Transverse colon (tissue), 4 donors: ENCODE measurements around the gene ZNF791. TPM values are rescaled to one million over a fixed set of nuclear protein-coding genes. Genes with fewer than 3 reads are reported as not detected.

Experiments
- DNase-seq: peaks from one replicate; pipeline ENCODE4 v3.0.0-alpha.2; 2019
- H3K27ac ChIP-seq, 4 donors: fragments of 200-600 bp; sonication (generic); 2 replicates each; pipeline ENCODE4 v1.5.1; 2016 to 2018; ENCODE audit warnings: inconsistent platforms in 4 of 4
- H3K27me3 ChIP-seq: fragments of 200-600 bp; sonication (generic); 2 replicates; pipeline ENCODE4 v1.5.1; 2017; ENCODE audit warnings: inconsistent platforms
- H3K36me3 ChIP-seq, 4 donors: fragments of 200-600 bp; sonication (generic); 2 replicates each; pipeline ENCODE4 v1.5.1; 2017 to 2019; ENCODE audit warnings: inconsistent platforms in 4 of 4
- H3K4me1 ChIP-seq, 4 donors: fragments of 200-600 bp; sonication (generic); 2 replicates each; pipeline ENCODE4 v1.5.1; 2017 to 2020; ENCODE audit warnings: inconsistent platforms in 4 of 4
- H3K4me3 ChIP-seq, 4 donors: fragments of 200-600 bp; sonication (generic); 1 replicate in 1 of 4; 2 replicates in 3 of 4; pipeline versions ENCODE4 v1.5.1 to v1.6.1; 2017 to 2019; ENCODE audit warnings: inconsistent platforms in 4 of 4
- H3K9me3 ChIP-seq, 2 donors: fragments of 200-600 bp; sonication (generic); 2 replicates each; pipeline ENCODE4 v1.5.1; 2017 to 2019; ENCODE audit warnings: inconsistent platforms in 2 of 2
- EP300 ChIP-seq: sonication (generic); formaldehyde crosslinking; IDR thresholded peaks from one replicate; pipeline ENCODE4 v1.6.1; 2017; ENCODE audit warnings: antibody characterized with exemption, low read depth
- POLR2A ChIP-seq: fragments of 450-650 bp; IDR thresholded peaks from one replicate; pipeline ENCODE4 v1.6.1; 2016; ENCODE audit warnings: antibody characterized with exemption, mild to moderate bottlenecking, moderate library complexity
- POLR2AphosphoS5 ChIP-seq, 3 donors: sonication (generic); formaldehyde crosslinking; IDR thresholded peaks; one replicate each; pipeline ENCODE4 v1.6.1; 2016; ENCODE audit warnings: antibody characterized with exemption in 3 of 3
- WGBS, 2 donors: methylation state at CpG; one replicate each; pipeline ENCODE4 v1.1.5; 2018; ENCODE audit warnings: low coverage in 1 of 2; 5-methylcytosine and 5-hydroxymethylcytosine counted together
- in situ Hi-C, 4 donors: fragments of 200-750 bp; cut with MboI; loops; one replicate each; pipeline versions ENCODE4 v1.15.0 to v1.15.1; 2017; ENCODE audit warnings: low sequenced_read_pairs in 3 of 4, low pct_ligation_motif_present in 1 of 4, low pct_unique_long_range_greater_than_20kb in 1 of 4
- intact Hi-C: fragments of 100-400 bp; cut with DNase I; formaldehyde crosslinking; loops from one replicate; pipeline ENCODE4 v1.15.1; 2023; ENCODE audit warnings: low total_unique reads
- total RNA-seq, 4 donors: library from RNA; depleted of rRNA; stranded (reverse); fragments of >200 nt; gene quantifications; one replicate each; pipeline ENCODE4 v1.1.0, GENCODE V29; 2016
- TF ChIP-seq, protein P1 (sequence below), 5 experiments: fragments of 200-600 bp in 3 of 5; fragments of 450-650 bp in 2 of 5; sonication (generic) in 3 of 5; IDR thresholded peaks; 1 replicate in 2 of 5; 2 replicates in 3 of 5; pipeline ENCODE4 v1.5.1; 2016 to 2017; ENCODE audit warnings: antibody characterized with exemption in 5 of 5, inconsistent platforms in 3 of 5, mild to moderate bottlenecking in 2 of 5, moderate library complexity in 1 of 5

The ZNF791 gene
- total RNA-seq, 4 donors from 2014 or later = 17.5 to 83.0 (median 24.9) TPM

GRCh38 chr19:12665671-12666264, 55.0 kb downstream of the ZNF791 start:
- WGBS, 2 donors = 54% methylated on average over 12 of the region's 12 CpGs; no CpG with 5 or more reads in 1 of the 2 donors
- Histone ChIP-seq H3K36me3 (peaks cover 0 to 10% (median 2%) of the 10 kb centered on the region in 4 donors), H3K9me3 (no peaks in the 10 kb centered on the region), H3K4me1 (peaks cover 16 to 42% (median 33%) of the 10 kb centered on the region in 4 donors), H3K27ac (peak overlapping the region; percentile 78 to 87 (median 83)), H3K4me3 (peak overlapping the region; percentile 69 to 98 (median 80)), H3K27me3 (no peaks in the 10 kb centered on the region)
- TF ChIP-seq EP300 (no peak), POLR2A (no peak), POLR2AphosphoS5 (IDR thresholded peaks at IDR 0.05) (no peak)
- TF ChIP-seq, protein P1, sequence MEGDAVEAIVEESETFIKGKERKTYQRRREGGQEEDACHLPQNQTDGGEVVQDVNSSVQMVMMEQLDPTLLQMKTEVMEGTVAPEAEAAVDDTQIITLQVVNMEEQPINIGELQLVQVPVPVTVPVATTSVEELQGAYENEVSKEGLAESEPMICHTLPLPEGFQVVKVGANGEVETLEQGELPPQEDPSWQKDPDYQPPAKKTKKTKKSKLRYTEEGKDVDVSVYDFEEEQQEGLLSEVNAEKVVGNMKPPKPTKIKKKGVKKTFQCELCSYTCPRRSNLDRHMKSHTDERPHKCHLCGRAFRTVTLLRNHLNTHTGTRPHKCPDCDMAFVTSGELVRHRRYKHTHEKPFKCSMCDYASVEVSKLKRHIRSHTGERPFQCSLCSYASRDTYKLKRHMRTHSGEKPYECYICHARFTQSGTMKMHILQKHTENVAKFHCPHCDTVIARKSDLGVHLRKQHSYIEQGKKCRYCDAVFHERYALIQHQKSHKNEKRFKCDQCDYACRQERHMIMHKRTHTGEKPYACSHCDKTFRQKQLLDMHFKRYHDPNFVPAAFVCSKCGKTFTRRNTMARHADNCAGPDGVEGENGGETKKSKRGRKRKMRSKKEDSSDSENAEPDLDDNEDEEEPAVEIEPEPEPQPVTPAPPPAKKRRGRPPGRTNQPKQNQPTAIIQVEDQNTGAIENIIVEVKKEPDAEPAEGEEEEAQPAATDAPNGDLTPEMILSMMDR (IDR thresholded peaks at IDR 0.05) = no peak
- in situ Hi-C loops (no loop called here), intact Hi-C loops (no loop called here)
- DNase-seq = no peak

DNA sequence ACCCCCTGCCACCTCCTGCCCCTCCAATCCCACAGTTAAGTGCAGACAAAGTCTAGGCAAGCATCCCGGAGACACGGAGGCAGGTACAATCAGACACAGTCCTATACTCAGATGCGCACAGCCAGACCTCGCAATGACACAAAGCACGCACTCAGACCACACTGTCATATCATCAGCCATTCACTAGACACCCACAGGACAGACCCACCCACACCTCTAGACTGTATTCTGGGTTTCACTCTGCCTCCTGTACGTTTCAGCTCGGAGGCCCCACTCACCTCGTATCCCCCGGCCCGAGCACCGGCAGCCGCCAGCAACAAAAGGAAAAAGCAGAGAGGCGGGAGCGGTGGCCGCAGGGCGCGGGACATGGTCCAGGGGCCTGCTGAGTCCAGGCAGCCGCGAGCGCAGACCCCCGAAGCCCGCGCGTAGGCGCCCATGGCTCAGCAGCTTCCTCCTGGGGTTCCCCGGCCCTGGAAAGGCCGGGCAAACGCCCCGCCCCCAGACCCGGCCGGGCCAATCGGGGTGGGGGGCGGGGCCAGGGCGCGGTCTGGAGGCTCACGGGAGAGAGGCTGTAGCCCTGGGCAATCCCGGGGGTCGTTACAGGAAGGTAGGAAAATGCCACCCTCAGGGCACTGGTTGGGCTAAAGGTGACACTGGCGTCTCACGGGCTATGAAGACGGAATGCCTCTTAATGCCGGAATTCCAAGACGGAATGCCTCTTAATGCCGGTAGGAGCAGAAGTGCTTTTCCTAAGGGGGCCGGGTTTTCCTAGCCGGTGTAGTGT, 55.7 kb downstream of the ZNF791 start, which contains the start of the genes MAN2B1 and WDR83:
TSS of gene MAN2B1 (minus strand) at position 478 of the 784 bp plus-strand sequence. CDS start at position 437, 41 bp downstream.
TSS of gene WDR83 (plus strand) at position 543 of the 784 bp plus-strand sequence. CDS start 2,984 bp downstream, outside the sequence.
- peaks cover 0 to 10% (median 0%) of the 10 kb centered on the region in 4 donors for H3K36me3 ChIP-seq
- TF ChIP-seq, protein P1 (IDR thresholded peaks at IDR 0.05) = no peak
- TF ChIP-seq POLR2A = peak; percentile 37
- peak in 2 of 3 donors; percentile 45 to 56 for TF ChIP-seq POLR2AphosphoS5 (IDR thresholded peaks at IDR 0.05)
- no peak for TF ChIP-seq EP300
- H3K27ac ChIP-seq = peak within 1 kb of the TSS; percentile 78 to 87 (median 83)
- in situ Hi-C loops (no loop called here), intact Hi-C loops (no loop called here)
- H3K4me3 ChIP-seq = peak within 1 kb of the TSS; percentile 69 to 98 (median 80)
- WGBS, 2 donors = 1% methylated on average over 29 of the region's 46 CpGs; no CpG with 5 or more reads in 1 of the 2 donors
- no peaks in the 10 kb centered on the region for H3K9me3 ChIP-seq
- peak; percentile 83 for DNase-seq
- H3K27me3 ChIP-seq = no peaks in the 10 kb centered on the region
- H3K4me1 ChIP-seq = peaks cover 19 to 45% (median 35%) of the 10 kb centered on the region in 4 donors

GRCh38 chr19:12667731-12668302, 57.1 kb downstream of the ZNF791 start:
- H3K4me1 ChIP-seq = peaks cover 19 to 45% (median 36%) of the 10 kb centered on the region in 4 donors
- DNase-seq = no peak
- no peaks in the 10 kb centered on the region for H3K9me3 ChIP-seq
- no peaks in the 10 kb centered on the region for H3K27me3 ChIP-seq
- H3K4me3 ChIP-seq = peak overlapping the region in 1 of 4 donors; percentile 90
- TF ChIP-seq POLR2A = no peak
- TF ChIP-seq EP300 = no peak
- TF ChIP-seq, protein P1 (IDR thresholded peaks at IDR 0.05) = no peak
- no peak for TF ChIP-seq POLR2AphosphoS5 (IDR thresholded peaks at IDR 0.05)
- intact Hi-C loops = no loop called here
- WGBS, 2 donors = 64% methylated on average over 4 of the region's 4 CpGs; no CpG with 5 or more reads in 1 of the 2 donors
- no peak overlapping the region for H3K27ac ChIP-seq
- peaks cover 0 to 6% (median 0%) of the 10 kb centered on the region in 4 donors for H3K36me3 ChIP-seq
- in situ Hi-C loops = no loop called here

GRCh38 chr19:12668346-12668745, 57.6 kb downstream of the ZNF791 start:
- no peak for DNase-seq
- in situ Hi-C loops = no loop called here
- TF ChIP-seq POLR2AphosphoS5 (IDR thresholded peaks at IDR 0.05) (no peak), EP300 (no peak), POLR2A (no peak)
- TF ChIP-seq, protein P1 (IDR thresholded peaks at IDR 0.05) = no peak
- H3K36me3 ChIP-seq = peaks cover 0 to 3% (median 0%) of the 10 kb centered on the region in 4 donors
- peak overlapping the region; percentile 90 to 95 (median 92) for H3K27ac ChIP-seq
- peaks cover 19 to 45% (median 36%) of the 10 kb centered on the region in 4 donors for H3K4me1 ChIP-seq
- intact Hi-C loops = no loop called here
- H3K9me3 ChIP-seq = no peaks in the 10 kb centered on the region
- H3K27me3 ChIP-seq = no peaks in the 10 kb centered on the region
- WGBS, 2 donors = 74% methylated on average over 8 of the region's 8 CpGs; no CpG with 5 or more reads in 1 of the 2 donors
- H3K4me3 ChIP-seq = peak overlapping the region; percentile 66 to 90 (median 72)
